MM.1S (cell line): ENCODE data around the gene PGBD1.

Source experiments
- DNase-seq: peaks from one replicate; pipeline ENCODE4 v3.0.0-alpha.2; 2015
- H2AFZ ChIP-seq: fragments of 300-600 bp; sonication (generic); 2 replicates; pipeline ENCODE4 v1.6.0; 2016; ENCODE audit warnings: antibody characterized with exemption, low read length
- H3F3A ChIP-seq: fragments of 300-600 bp; sonication (generic); 2 replicates; pipeline ENCODE4 v1.6.1; 2016; ENCODE audit warnings: mild to moderate bottlenecking, antibody characterized with exemption, low read length, moderate library complexity, mixed read lengths; ENCODE audit not compliant: insufficient read depth
- H3K27ac ChIP-seq: fragments of 300-600 bp; sonication (generic); 2 replicates; pipeline ENCODE4 v1.5.1; 2016; ENCODE audit warnings: mild to moderate bottlenecking, low read length
- H3K27me3 ChIP-seq: fragments of 300-600 bp; sonication (generic); replicated peaks from 2 replicates; pipeline ENCODE4 v1.6.0; 2016; ENCODE audit warnings: low read length; ENCODE audit not compliant: insufficient read depth
- H3K36me3 ChIP-seq: fragments of 300-600 bp; sonication (generic); replicated peaks from 2 replicates; pipeline ENCODE4 v1.6.1; 2016; ENCODE audit warnings: mild to moderate bottlenecking, low read length, mixed read lengths; ENCODE audit not compliant: insufficient read depth
- H3K4me1 ChIP-seq: fragments of 300-600 bp; sonication (generic); 2 replicates; pipeline ENCODE4 v1.6.1; 2016; ENCODE audit warnings: low read length, mixed read lengths
- H3K4me2 ChIP-seq: fragments of 300-600 bp; sonication (generic); 2 replicates; pipeline ENCODE4 v1.6.0; 2016; ENCODE audit warnings: low read depth, low read length
- H3K4me3 ChIP-seq: fragments of 300-600 bp; sonication (generic); 2 replicates; pipeline ENCODE4 v1.5.1; 2016; ENCODE audit warnings: low read length, mixed read lengths
- H3K79me2 ChIP-seq: fragments of 300-600 bp; sonication (generic); 2 replicates; pipeline ENCODE4 v1.6.1; 2016; ENCODE audit warnings: mixed run types, low read length, mixed read lengths
- H3K9ac ChIP-seq: fragments of 300-600 bp; sonication (generic); 2 replicates; pipeline ENCODE4 v1.6.1; 2016; ENCODE audit warnings: low read length, mixed read lengths
- H3K9me2 ChIP-seq: fragments of 300-600 bp; sonication (generic); replicated peaks from 2 replicates; pipeline ENCODE4 v1.6.1; 2016; ENCODE audit warnings: mild to moderate bottlenecking, low read length, mixed read lengths; ENCODE audit not compliant: insufficient read depth
- H3K9me3 ChIP-seq: fragments of 300-600 bp; sonication (generic); replicated peaks from 2 replicates; pipeline ENCODE4 v1.6.1; 2016; ENCODE audit warnings: mild to moderate bottlenecking, low read length, mixed read lengths; ENCODE audit not compliant: insufficient read depth
- H4K20me1 ChIP-seq: fragments of 300-600 bp; sonication (generic); 2 replicates; pipeline ENCODE4 v1.6.1; 2016; ENCODE audit warnings: mild to moderate bottlenecking, low read length, moderate library complexity, mixed read lengths; ENCODE audit not compliant: insufficient read depth
- CTCF ChIP-seq: fragments of 300-600 bp; sonication (generic); IDR thresholded peaks from 2 replicates; pipeline ENCODE4 v1.5.1; 2016; ENCODE audit warnings: antibody characterized with exemption, low read length, mixed read lengths
- EZH2 ChIP-seq: fragments of 300-600 bp; sonication (generic); optimal IDR thresholded peaks from 2 replicates; pipeline ENCODE3; 2017; ENCODE audit warnings: low read depth, mild to moderate bottlenecking, antibody characterized with exemption, low read length, mixed read lengths
- EZH2phosphoT487 ChIP-seq: fragments of 300-600 bp; sonication (generic); IDR thresholded peaks from 2 replicates; pipeline ENCODE4 v1.6.1; 2018; ENCODE audit warnings: antibody characterized with exemption, low read length

The PGBD1 gene

GRCh38 chr6:28277746-28278145 is 3.6 kb upstream of the PGBD1 start:
- Histone ChIP-seq H3K27ac (no peak overlapping the region), H3K9me3 (no peaks in the 10 kb centered on the region), H3K4me2 (no peak overlapping the region), H3K36me3 (no peaks in the 10 kb centered on the region), H3K9me2 (no peaks in the 10 kb centered on the region), H3K9ac (no peak overlapping the region), H2AFZ (no peak overlapping the region), H3F3A (no peaks in the 10 kb centered on the region), H3K4me1 (no peaks in the 10 kb centered on the region), H4K20me1 (no peaks in the 10 kb centered on the region), H3K27me3 (no peaks in the 10 kb centered on the region), H3K4me3 (no peak overlapping the region), H3K79me2 (no peaks in the 10 kb centered on the region)
- TF ChIP-seq EZH2 (no peak), EZH2phosphoT487 (no peak), CTCF (no peak)
- DNase-seq: no peak

- TF ChIP-seq CTCF (no peak), EZH2phosphoT487 (no peak), EZH2 (no peak)
- H3K36me3 ChIP-seq: no peaks in the 10 kb centered on the region
Observed at GRCh38 chr6:28280595-28281287, 631 bp upstream of the PGBD1 start.

GRCh38 chr6:28282926-28283325 is 1.6 kb downstream of the PGBD1 start:
- no peak for DNase-seq
- H3K4me1 ChIP-seq: no peaks in the 10 kb centered on the region
- no peak overlapping the region for H3K4me2 ChIP-seq
- TF ChIP-seq EZH2: no peak
- no peak for TF ChIP-seq EZH2phosphoT487
- TF ChIP-seq CTCF: no peak
- H3K9me2 ChIP-seq: no peaks in the 10 kb centered on the region
- no peaks in the 10 kb centered on the region for H3F3A ChIP-seq
- no peak overlapping the region for H3K4me3 ChIP-seq
- no peaks in the 10 kb centered on the region for H3K79me2 ChIP-seq
- H3K36me3 ChIP-seq: no peaks in the 10 kb centered on the region
- H3K27me3 ChIP-seq: no peaks in the 10 kb centered on the region
- H3K27ac ChIP-seq: no peak overlapping the region
- no peaks in the 10 kb centered on the region for H4K20me1 ChIP-seq
- H3K9ac ChIP-seq: no peak overlapping the region
- H3K9me3 ChIP-seq: no peaks in the 10 kb centered on the region
- H2AFZ ChIP-seq: no peak overlapping the region

More at GRCh38 chr6:28280595-28281287, 631 bp upstream of the PGBD1 start:
- no peaks in the 10 kb centered on the region for H3F3A ChIP-seq
- no peaks in the 10 kb centered on the region for H3K4me1 ChIP-seq
- H3K9me3 ChIP-seq: no peaks in the 10 kb centered on the region
- peak overlapping the region; percentile 72 for H2AFZ ChIP-seq
- H3K9ac ChIP-seq: peak overlapping the region; percentile 31; the same call in 1 of the 2 replicates
- peak overlapping the region; percentile 64 for H3K4me3 ChIP-seq
- no peaks in the 10 kb centered on the region for H4K20me1 ChIP-seq
- H3K9me2 ChIP-seq: no peaks in the 10 kb centered on the region
- no peaks in the 10 kb centered on the region for H3K27me3 ChIP-seq
- H3K79me2 ChIP-seq: no peaks in the 10 kb centered on the region
- peak overlapping the region; percentile 72 for H3K4me2 ChIP-seq
- DNase-seq: no peak
- no peak overlapping the region for H3K27ac ChIP-seq
